Neural cell (in vitro differentiated cells): ENCODE data around the gene MCC. TPM values are rescaled to one million over a fixed set of nuclear protein-coding genes. Genes with fewer than 3 reads are reported as not detected.

ENCODE experiments used
- H2AFZ ChIP-seq: fragments of 200-600, 300-800 bp; sonication (generic), shearing (Covaris generic); 2 replicates; pipeline ENCODE4 v1.6.0; 2014; ENCODE audit warnings: low read depth, mild to moderate bottlenecking, antibody characterized with exemption, low read length, moderate library complexity
- H3F3A ChIP-seq: fragments of 200-600 bp; shearing (Covaris generic); 2 replicates; pipeline ENCODE4 v1.6.1; 2016; ENCODE audit warnings: mild to moderate bottlenecking, moderate library complexity, mixed read lengths, antibody characterized with exemption, low read length; ENCODE audit not compliant: insufficient read depth, poor library complexity, severe bottlenecking
- H3K27ac ChIP-seq: fragments of 200-600, 300-800 bp; sonication (generic), shearing (Covaris generic); 2 replicates; pipeline ENCODE4 v1.5.1; 2014; ENCODE audit warnings: mild to moderate bottlenecking, low read length, moderate library complexity
- H3K27me3 ChIP-seq: fragments of 300-800, 200-600 bp; sonication (generic), shearing (Covaris generic); 2 replicates; pipeline ENCODE4 v1.6.0; 2014; ENCODE audit warnings: mild to moderate bottlenecking, low read depth, low read length, moderate library complexity; ENCODE audit not compliant: insufficient read depth
- H3K36me3 ChIP-seq: fragments of 300-800, 200-600 bp; sonication (generic), shearing (Covaris generic); 2 replicates; pipeline ENCODE4 v1.5.1; 2014; ENCODE audit warnings: mild to moderate bottlenecking, antibody characterized with exemption, low read length, moderate library complexity; ENCODE audit not compliant: insufficient read depth
- H3K4me2 ChIP-seq: fragments of 300-800, 200-600 bp; sonication (generic), shearing (Covaris generic); 2 replicates; pipeline ENCODE4 v1.6.0; 2014; ENCODE audit warnings: mild to moderate bottlenecking, low read length
- H3K4me3 ChIP-seq: fragments of 300-800, 200-600 bp; sonication (generic), shearing (Covaris generic); 2 replicates; pipeline ENCODE4 v1.5.1; 2014; ENCODE audit warnings: mild to moderate bottlenecking, low read length, moderate library complexity
- H3K79me2 ChIP-seq: fragments of 200-600 bp; shearing (Covaris generic); replicated peaks from 2 replicates; pipeline ENCODE4 v1.6.0; 2014; ENCODE audit warnings: mild to moderate bottlenecking, low read length, moderate library complexity; ENCODE audit not compliant: insufficient read depth
- H3K9ac ChIP-seq: fragments of 300-800, 200-600 bp; sonication (generic), shearing (Covaris generic); 2 replicates; pipeline ENCODE4 v1.6.1; 2016; ENCODE audit warnings: mild to moderate bottlenecking, low read length, mixed read lengths
- H3K9me2 ChIP-seq: fragments of 200-600 bp; shearing (Covaris generic); 2 replicates; pipeline ENCODE4 v1.6.1; 2016; ENCODE audit warnings: mild to moderate bottlenecking, low read length, mixed read lengths; ENCODE audit not compliant: insufficient read depth
- H3K9me3 ChIP-seq: fragments of 200-600, 300-800 bp; sonication (generic), shearing (Covaris generic); 2 replicates; pipeline ENCODE4 v1.6.1; 2016; ENCODE audit warnings: mild to moderate bottlenecking, mixed run types, low read length, moderate library complexity, mixed read lengths
- H4K20me1 ChIP-seq: fragments of 200-600 bp; shearing (Covaris generic); 2 replicates; pipeline ENCODE4 v1.6.1; 2016; ENCODE audit warnings: mild to moderate bottlenecking, mixed run types; ENCODE audit not compliant: insufficient read depth
- EP300 ChIP-seq: fragments of 450-650 bp; conservative IDR thresholded peaks from 2 replicates; pipeline ENCODE4 v1.6.1; 2014; ENCODE audit warnings: antibody characterized with exemption, mild to moderate bottlenecking, moderate library complexity; ENCODE audit not compliant: poor library complexity, severe bottlenecking
- EZH2 ChIP-seq: fragments of 200-600, 300-800 bp; shearing (Covaris generic), sonication (generic); IDR thresholded peaks from 2 replicates; pipeline ENCODE4 v1.6.1; 2014; ENCODE audit warnings: antibody characterized with exemption, low read length, borderline replicate concordance, mild to moderate bottlenecking; ENCODE audit not compliant: insufficient read depth, poor library complexity, severe bottlenecking
- MXI1 ChIP-seq: fragments of 450-650 bp; conservative IDR thresholded peaks from 2 replicates; pipeline ENCODE4 v1.6.1; 2014; ENCODE audit warnings: antibody characterized with exemption, mild to moderate bottlenecking; ENCODE audit not compliant: poor library complexity, severe bottlenecking
- POLR2AphosphoS5 ChIP-seq: IDR thresholded peaks from 2 replicates; pipeline ENCODE4 v1.6.1; 2012
- RAD21 ChIP-seq: fragments of 450-650 bp; conservative IDR thresholded peaks from 2 replicates; pipeline ENCODE4 v1.6.1; 2014; ENCODE audit warnings: antibody characterized with exemption, mild to moderate bottlenecking, moderate library complexity
- SMC3 ChIP-seq: fragments of 450-650 bp; conservative IDR thresholded peaks from 2 replicates; pipeline ENCODE4 v1.6.1; 2014; ENCODE audit warnings: antibody characterized with exemption, mild to moderate bottlenecking, moderate library complexity; ENCODE audit not compliant: poor library complexity
- TAF1 ChIP-seq: IDR thresholded peaks from 2 replicates; pipeline ENCODE4 v1.6.1; 2012; ENCODE audit warnings: low read depth
- polyA plus RNA-seq: library from polyadenylated mRNA; depleted of rRNA; stranded (reverse); fragments of >200 nt; gene quantifications from 2 replicates; pipeline ENCODE4 v1.2.3, GENCODE V29; 2014
- TF ChIP-seq, protein P1 (sequence below): IDR thresholded peaks from 2 replicates; pipeline ENCODE4 v1.6.1; 2012; ENCODE audit warnings: borderline replicate concordance
- TF ChIP-seq, protein P2 (sequence below): fragments of 450-650 bp; IDR thresholded peaks from 2 replicates; pipeline ENCODE4 v1.5.1; 2014; ENCODE audit warnings: antibody characterized with exemption, mild to moderate bottlenecking, moderate library complexity; ENCODE audit not compliant: poor library complexity, severe bottlenecking

Gene MCC
- polyA plus RNA-seq, 1 donor from 2014 or later: 2.2 TPM

DNA sequence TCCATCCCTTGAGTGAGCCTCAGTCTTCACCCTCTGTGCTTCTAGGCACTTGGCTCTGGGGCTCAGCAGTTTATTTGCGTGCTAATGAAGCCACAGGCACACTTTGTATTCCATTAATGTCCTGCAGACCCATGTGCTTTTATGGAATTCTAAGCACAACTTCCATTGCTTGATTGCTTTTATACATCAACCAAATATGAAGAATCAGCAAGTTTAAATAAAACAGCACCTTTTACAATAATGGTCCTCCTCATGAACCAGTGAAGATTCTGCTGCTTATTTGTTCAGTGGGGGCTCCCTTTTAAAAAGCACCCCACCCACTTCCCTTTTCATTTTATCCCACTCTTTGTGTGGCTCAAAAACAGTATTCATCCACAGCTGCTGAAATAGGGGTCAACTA, 451.4 kb downstream of the MCC start:
- Histone ChIP-seq H3K27me3 (no peaks in the 10 kb centered on the region), H3K9me2 (no peaks in the 10 kb centered on the region), H3F3A (no peaks in the 10 kb centered on the region), H3K79me2 (no peaks in the 10 kb centered on the region), H3K27ac (no peak overlapping the region), H3K9me3 (no peaks in the 10 kb centered on the region), H3K9ac (no peak overlapping the region), H3K36me3 (no peaks in the 10 kb centered on the region), H3K4me2 (no peak overlapping the region), H3K4me3 (no peak overlapping the region), H4K20me1 (no peaks in the 10 kb centered on the region), H2AFZ (no peak overlapping the region)
- TF ChIP-seq TAF1 (no peak), RAD21 (no peak), MXI1 (no peak), SMC3 (no peak), EZH2 (no peak), EP300 (no peak), POLR2AphosphoS5 (no peak)
- TF ChIP-seq, protein P1, sequence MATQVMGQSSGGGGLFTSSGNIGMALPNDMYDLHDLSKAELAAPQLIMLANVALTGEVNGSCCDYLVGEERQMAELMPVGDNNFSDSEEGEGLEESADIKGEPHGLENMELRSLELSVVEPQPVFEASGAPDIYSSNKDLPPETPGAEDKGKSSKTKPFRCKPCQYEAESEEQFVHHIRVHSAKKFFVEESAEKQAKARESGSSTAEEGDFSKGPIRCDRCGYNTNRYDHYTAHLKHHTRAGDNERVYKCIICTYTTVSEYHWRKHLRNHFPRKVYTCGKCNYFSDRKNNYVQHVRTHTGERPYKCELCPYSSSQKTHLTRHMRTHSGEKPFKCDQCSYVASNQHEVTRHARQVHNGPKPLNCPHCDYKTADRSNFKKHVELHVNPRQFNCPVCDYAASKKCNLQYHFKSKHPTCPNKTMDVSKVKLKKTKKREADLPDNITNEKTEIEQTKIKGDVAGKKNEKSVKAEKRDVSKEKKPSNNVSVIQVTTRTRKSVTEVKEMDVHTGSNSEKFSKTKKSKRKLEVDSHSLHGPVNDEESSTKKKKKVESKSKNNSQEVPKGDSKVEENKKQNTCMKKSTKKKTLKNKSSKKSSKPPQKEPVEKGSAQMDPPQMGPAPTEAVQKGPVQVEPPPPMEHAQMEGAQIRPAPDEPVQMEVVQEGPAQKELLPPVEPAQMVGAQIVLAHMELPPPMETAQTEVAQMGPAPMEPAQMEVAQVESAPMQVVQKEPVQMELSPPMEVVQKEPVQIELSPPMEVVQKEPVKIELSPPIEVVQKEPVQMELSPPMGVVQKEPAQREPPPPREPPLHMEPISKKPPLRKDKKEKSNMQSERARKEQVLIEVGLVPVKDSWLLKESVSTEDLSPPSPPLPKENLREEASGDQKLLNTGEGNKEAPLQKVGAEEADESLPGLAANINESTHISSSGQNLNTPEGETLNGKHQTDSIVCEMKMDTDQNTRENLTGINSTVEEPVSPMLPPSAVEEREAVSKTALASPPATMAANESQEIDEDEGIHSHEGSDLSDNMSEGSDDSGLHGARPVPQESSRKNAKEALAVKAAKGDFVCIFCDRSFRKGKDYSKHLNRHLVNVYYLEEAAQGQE: no peak
- TF ChIP-seq, protein P2, sequence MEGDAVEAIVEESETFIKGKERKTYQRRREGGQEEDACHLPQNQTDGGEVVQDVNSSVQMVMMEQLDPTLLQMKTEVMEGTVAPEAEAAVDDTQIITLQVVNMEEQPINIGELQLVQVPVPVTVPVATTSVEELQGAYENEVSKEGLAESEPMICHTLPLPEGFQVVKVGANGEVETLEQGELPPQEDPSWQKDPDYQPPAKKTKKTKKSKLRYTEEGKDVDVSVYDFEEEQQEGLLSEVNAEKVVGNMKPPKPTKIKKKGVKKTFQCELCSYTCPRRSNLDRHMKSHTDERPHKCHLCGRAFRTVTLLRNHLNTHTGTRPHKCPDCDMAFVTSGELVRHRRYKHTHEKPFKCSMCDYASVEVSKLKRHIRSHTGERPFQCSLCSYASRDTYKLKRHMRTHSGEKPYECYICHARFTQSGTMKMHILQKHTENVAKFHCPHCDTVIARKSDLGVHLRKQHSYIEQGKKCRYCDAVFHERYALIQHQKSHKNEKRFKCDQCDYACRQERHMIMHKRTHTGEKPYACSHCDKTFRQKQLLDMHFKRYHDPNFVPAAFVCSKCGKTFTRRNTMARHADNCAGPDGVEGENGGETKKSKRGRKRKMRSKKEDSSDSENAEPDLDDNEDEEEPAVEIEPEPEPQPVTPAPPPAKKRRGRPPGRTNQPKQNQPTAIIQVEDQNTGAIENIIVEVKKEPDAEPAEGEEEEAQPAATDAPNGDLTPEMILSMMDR: no peak

DNA sequence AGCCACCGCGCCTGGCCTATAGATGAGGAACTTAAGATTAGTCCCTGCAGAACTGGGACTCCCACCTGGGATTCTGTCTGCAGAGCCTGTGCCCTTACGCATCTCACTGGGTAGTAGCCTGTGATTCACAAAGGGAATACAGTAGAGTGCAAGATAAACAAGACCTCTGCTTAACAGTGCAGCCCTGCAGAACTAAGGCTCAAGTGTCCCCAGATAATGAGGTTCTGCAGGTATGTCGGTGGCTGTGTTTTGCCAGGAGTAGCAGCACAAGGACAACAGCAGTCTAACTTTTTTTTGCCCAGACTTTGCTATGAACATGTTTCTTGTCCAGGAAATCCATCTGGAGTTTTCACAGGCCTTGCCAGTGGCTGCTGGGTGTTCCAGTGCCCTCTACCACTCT, 451.9 kb downstream of the MCC start:
- Histone ChIP-seq H3K79me2 (no peaks in the 10 kb centered on the region), H3K36me3 (no peaks in the 10 kb centered on the region), H3K27me3 (no peaks in the 10 kb centered on the region), H3K27ac (no peak overlapping the region), H2AFZ (no peak overlapping the region), H3K9me3 (no peaks in the 10 kb centered on the region), H3K4me2 (no peak overlapping the region), H4K20me1 (no peaks in the 10 kb centered on the region), H3K9me2 (no peaks in the 10 kb centered on the region), H3K4me3 (no peak overlapping the region), H3K9ac (no peak overlapping the region), H3F3A (no peaks in the 10 kb centered on the region)
- TF ChIP-seq POLR2AphosphoS5: no peak
- TF ChIP-seq EZH2: no peak
- TF ChIP-seq EP300: no peak

DNA sequence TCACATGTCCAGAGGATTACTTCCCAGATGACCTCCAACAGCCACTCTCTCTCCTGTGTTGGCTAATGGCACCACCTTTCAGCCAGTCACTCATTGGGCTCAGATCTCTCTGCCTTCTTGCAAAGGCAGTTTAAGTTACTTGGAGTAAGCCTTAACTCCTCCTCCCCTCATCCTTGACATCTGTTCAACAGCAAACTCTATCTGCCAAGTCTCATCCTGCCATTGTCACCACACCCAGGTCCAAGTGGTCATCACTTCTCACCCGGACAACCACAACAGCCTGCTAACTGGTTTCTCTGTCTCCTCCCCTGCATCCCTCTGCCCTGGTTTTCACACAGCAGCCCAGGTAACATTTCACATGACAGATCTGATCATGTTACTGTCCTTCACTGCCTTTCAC, 453.2 kb downstream of the MCC start:
- no peak overlapping the region for H3K4me2 ChIP-seq

More for the DNA sequence above, 453.2 kb downstream of the MCC start:
- TF ChIP-seq TAF1 (no peak), POLR2AphosphoS5 (no peak), RAD21 (no peak), MXI1 (no peak), EZH2 (no peak), SMC3 (no peak), EP300 (no peak)
- TF ChIP-seq, protein P1: no peak
- TF ChIP-seq, protein P2: no peak
- Histone ChIP-seq H3F3A (no peaks in the 10 kb centered on the region), H3K4me3 (no peak overlapping the region), H3K36me3 (no peaks in the 10 kb centered on the region), H4K20me1 (no peaks in the 10 kb centered on the region), H3K9ac (no peak overlapping the region), H2AFZ (no peak overlapping the region), H3K27ac (no peak overlapping the region), H3K27me3 (no peaks in the 10 kb centered on the region), H3K9me2 (no peaks in the 10 kb centered on the region), H3K9me3 (no peaks in the 10 kb centered on the region), H3K79me2 (no peaks in the 10 kb centered on the region)
